Prostate gland (tissue), 2 donors: ENCODE data around the gene TRAPPC3.

Experiments
- POLR2A ChIP-seq: fragments of 450-650 bp; IDR thresholded peaks from one replicate; pipeline ENCODE4 v1.6.1; 2016; ENCODE audit warnings: antibody characterized with exemption, mild to moderate bottlenecking
- TF ChIP-seq, protein P1 (sequence below), 4 experiments: fragments of 200-600 bp in 2 of 4; fragments of 450-650 bp in 2 of 4; sonication (generic) in 2 of 4; IDR thresholded peaks; 1 replicate in 3 of 4; 2 replicates in 1 of 4; pipeline ENCODE4 v1.5.1; 2016 to 2019; ENCODE audit warnings: antibody characterized with exemption in 4 of 4, mild to moderate bottlenecking in 2 of 4, moderate library complexity in 2 of 4

DNA sequence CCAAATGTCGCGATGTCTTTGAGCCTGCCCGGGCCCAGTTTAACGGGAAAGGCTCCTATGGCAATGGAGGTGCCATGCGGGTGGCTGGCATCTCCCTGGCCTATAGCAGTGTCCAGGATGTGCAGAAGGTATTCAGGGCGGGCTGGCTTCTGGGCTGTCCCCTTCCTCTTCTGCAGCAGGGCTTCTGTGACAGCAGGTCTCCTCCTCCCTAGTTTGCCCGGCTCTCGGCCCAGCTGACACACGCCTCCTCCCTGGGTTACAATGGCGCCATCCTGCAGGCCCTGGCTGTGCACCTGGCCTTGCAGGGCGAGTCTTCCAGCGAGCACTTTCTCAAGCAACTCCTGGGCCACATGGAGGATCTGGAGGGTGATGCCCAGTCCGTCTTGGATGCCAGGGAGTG lies 57.6 kb downstream of the TRAPPC3 start:
- TF ChIP-seq, protein P1, sequence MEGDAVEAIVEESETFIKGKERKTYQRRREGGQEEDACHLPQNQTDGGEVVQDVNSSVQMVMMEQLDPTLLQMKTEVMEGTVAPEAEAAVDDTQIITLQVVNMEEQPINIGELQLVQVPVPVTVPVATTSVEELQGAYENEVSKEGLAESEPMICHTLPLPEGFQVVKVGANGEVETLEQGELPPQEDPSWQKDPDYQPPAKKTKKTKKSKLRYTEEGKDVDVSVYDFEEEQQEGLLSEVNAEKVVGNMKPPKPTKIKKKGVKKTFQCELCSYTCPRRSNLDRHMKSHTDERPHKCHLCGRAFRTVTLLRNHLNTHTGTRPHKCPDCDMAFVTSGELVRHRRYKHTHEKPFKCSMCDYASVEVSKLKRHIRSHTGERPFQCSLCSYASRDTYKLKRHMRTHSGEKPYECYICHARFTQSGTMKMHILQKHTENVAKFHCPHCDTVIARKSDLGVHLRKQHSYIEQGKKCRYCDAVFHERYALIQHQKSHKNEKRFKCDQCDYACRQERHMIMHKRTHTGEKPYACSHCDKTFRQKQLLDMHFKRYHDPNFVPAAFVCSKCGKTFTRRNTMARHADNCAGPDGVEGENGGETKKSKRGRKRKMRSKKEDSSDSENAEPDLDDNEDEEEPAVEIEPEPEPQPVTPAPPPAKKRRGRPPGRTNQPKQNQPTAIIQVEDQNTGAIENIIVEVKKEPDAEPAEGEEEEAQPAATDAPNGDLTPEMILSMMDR (IDR thresholded peaks at IDR 0.05) = no peak
- no peak for TF ChIP-seq POLR2A
